H1 (cell line): ENCODE results near the gene SAMD4A. TPM values are rescaled to one million over a fixed set of nuclear protein-coding genes. Genes with fewer than 3 reads are reported as not detected.

Experiments used
- CTCF ChIA-PET: fragments of 300-600 bp; sonication (Branson Sonifier 250); formaldehyde crosslinking; loops from one replicate; lab custom pipeline; 2021; ENCODE audit not compliant: partially characterized antibody; lab: Charles Lee
- POLR2A ChIA-PET: fragments of 300-600 bp; sonication (Branson Sonifier 250); formaldehyde crosslinking; loops from one replicate; lab custom pipeline; 2021; ENCODE audit warnings: inconsistent platforms; ENCODE audit not compliant: partially characterized antibody; lab: Charles Lee
- DNase-seq, 2 experiments: peaks; one replicate each; pipeline versions ENCODE4 v3.0.0 to v3.0.0-alpha.2; 2010 to 2022; ENCODE audit warnings: low spot score in 2 of 2, low read depth in 1 of 2, mixed read lengths in 1 of 2
- FAIRE-seq: peaks from 2 replicates; lab custom pipeline; 2011; peaks lifted over from hg19 to GRCh38; lab: Jason Lieb, UNC
- H2AFZ ChIP-seq: 2 replicates; pipeline ENCODE4 v1.8.1; 2012; ENCODE audit warnings: low read length, inconsistent platforms
- H2AK5ac ChIP-seq: 2 replicates; pipeline ENCODE4 v1.6.1; 2013; ENCODE audit warnings: low read depth, low read length
- H2BK120ac ChIP-seq: replicated peaks from 2 replicates; pipeline ENCODE3; 2013; ENCODE audit warnings: low read depth, low read length, inconsistent platforms
- H2BK12ac ChIP-seq: 2 replicates; pipeline ENCODE4 v1.6.1; 2013; ENCODE audit warnings: low read depth, low read length
- H2BK15ac ChIP-seq: 2 replicates; pipeline ENCODE4 v1.6.1; 2013; ENCODE audit warnings: low read length
- H2BK20ac ChIP-seq: 2 replicates; pipeline ENCODE4 v1.6.1; 2013; ENCODE audit warnings: low read length
- H2BK5ac ChIP-seq: 2 replicates; pipeline ENCODE4 v1.6.1; 2013; ENCODE audit warnings: low read depth, low read length
- H3K14ac ChIP-seq: 2 replicates; pipeline ENCODE4 v1.6.1; 2013; ENCODE audit warnings: inconsistent platforms; ENCODE audit not compliant: insufficient read length
- H3K18ac ChIP-seq: 2 replicates; pipeline ENCODE4 v1.6.1; 2013; ENCODE audit warnings: low read length; ENCODE audit errors: extremely low read depth
- H3K23ac ChIP-seq: 2 replicates; pipeline ENCODE4 v1.6.1; 2013; ENCODE audit warnings: inconsistent platforms; ENCODE audit not compliant: insufficient read length
- H3K23me2 ChIP-seq: 2 replicates; pipeline ENCODE4 v1.6.1; 2013; ENCODE audit warnings: low read depth, low read length
- H3K27ac ChIP-seq: 2 replicates; pipeline ENCODE4 v1.6.1; 2011; ENCODE audit warnings: low read depth, low read length, inconsistent platforms
- H3K27me3 ChIP-seq, 4 experiments: replicated peaks in 1 of 4; 1 replicate in 1 of 4; 2 replicates in 3 of 4; pipeline versions ENCODE4 v1.6.1 to v1.8.1; 2011 to 2013; ENCODE audit warnings: low read length in 3 of 4, mild to moderate bottlenecking in 3 of 4, inconsistent platforms in 2 of 4, mixed read lengths in 2 of 4, moderate library complexity in 1 of 4; ENCODE audit not compliant: control insufficient read depth in 3 of 4, insufficient read depth in 3 of 4; ENCODE audit errors: extremely low read depth in 1 of 4
- H3K36me3 ChIP-seq, 4 experiments: 2 replicates each; pipeline versions ENCODE4 v1.6.1 to v1.8.1; 2011 to 2013; ENCODE audit warnings: mild to moderate bottlenecking in 4 of 4, low read length in 3 of 4, moderate library complexity in 2 of 4, control low read depth in 1 of 4, inconsistent platforms in 1 of 4; ENCODE audit not compliant: insufficient read depth in 4 of 4, control insufficient read depth in 2 of 4
- H3K4ac ChIP-seq: replicated peaks from 2 replicates; pipeline ENCODE3; 2013; ENCODE audit warnings: low read length, low read depth, mixed read lengths, inconsistent platforms; ENCODE audit not compliant: insufficient read length
- H3K4me1 ChIP-seq, 4 experiments: replicated peaks in 1 of 4; 1 replicate in 1 of 4; 2 replicates in 3 of 4; pipeline versions ENCODE4 v1.6.1 to v1.8.1; 2011 to 2013; ENCODE audit warnings: low read length in 3 of 4, inconsistent platforms in 2 of 4, mixed read lengths in 1 of 4; ENCODE audit not compliant: insufficient read depth in 4 of 4, control insufficient read depth in 3 of 4
- H3K4me2 ChIP-seq, 2 experiments: 2 replicates each; pipeline versions ENCODE4 v1.6.1 to v1.8.1; 2011 to 2013; ENCODE audit warnings: low read depth in 2 of 2, low read length in 2 of 2, control low read depth in 1 of 2, inconsistent platforms in 1 of 2, mild to moderate bottlenecking in 1 of 2; ENCODE audit not compliant: insufficient read depth in 1 of 2
- H3K4me3 ChIP-seq, 4 experiments: fragments of 200-600, 300-600 bp in 1 of 4; sonication (generic), shearing (Covaris generic), sonication (Bioruptor Twin) in 1 of 4; 2 replicates each; pipeline versions ENCODE4 v1.5.1 to v1.8.1; 2011 to 2016; ENCODE audit warnings: low read length in 4 of 4, low read depth in 3 of 4, control low read depth in 2 of 4, inconsistent platforms in 2 of 4, mild to moderate bottlenecking in 2 of 4, mixed read lengths in 1 of 4, moderate library complexity in 1 of 4; ENCODE audit not compliant: insufficient read depth in 2 of 4; ENCODE audit errors: extremely low read depth in 1 of 4
- H3K56ac ChIP-seq: replicated peaks from 2 replicates; pipeline ENCODE3; 2013; ENCODE audit warnings: low read depth, mild to moderate bottlenecking, mixed read lengths, low read length, inconsistent platforms; ENCODE audit not compliant: insufficient read length
- H3K79me1 ChIP-seq: 2 replicates; pipeline ENCODE4 v1.6.1; 2013; ENCODE audit warnings: low read depth, low read length, control low read depth
- H3K79me2 ChIP-seq, 2 experiments: 2 replicates each; pipeline versions ENCODE4 v1.6.1 to v1.8.1; 2012 to 2013; ENCODE audit warnings: low read length in 2 of 2, mild to moderate bottlenecking in 2 of 2, inconsistent platforms in 1 of 2; ENCODE audit not compliant: insufficient read depth in 2 of 2, control insufficient read depth in 1 of 2
- H3K9ac ChIP-seq, 4 experiments: replicated peaks in 1 of 4; 1 replicate in 1 of 4; 2 replicates in 3 of 4; pipeline versions ENCODE4 v1.6.1 to v1.8.1; 2011 to 2013; ENCODE audit warnings: low read depth in 3 of 4, low read length in 3 of 4, control low read depth in 2 of 4, mild to moderate bottlenecking in 2 of 4, moderate library complexity in 2 of 4, inconsistent platforms in 1 of 4; ENCODE audit errors: extremely low read depth in 1 of 4
- H3K9me3 ChIP-seq, 2 experiments: 2 replicates each; pipeline versions ENCODE4 v1.6.1 to v1.8.1; 2012 to 2013; ENCODE audit warnings: mild to moderate bottlenecking in 2 of 2, moderate library complexity in 2 of 2, control low read depth in 1 of 2, inconsistent platforms in 1 of 2, low read depth in 1 of 2, low read length in 1 of 2, mixed read lengths in 1 of 2; ENCODE audit not compliant: insufficient read depth in 2 of 2
- H4K20me1 ChIP-seq, 2 experiments: replicated peaks in 1 of 2; 2 replicates each; pipeline versions ENCODE3 to v1.8.1; 2011 to 2013; ENCODE audit warnings: inconsistent platforms in 2 of 2, low read length in 2 of 2, mild to moderate bottlenecking in 1 of 2; ENCODE audit not compliant: insufficient read depth in 2 of 2, control insufficient read depth in 1 of 2
- H4K5ac ChIP-seq: 2 replicates; pipeline ENCODE4 v1.6.1; 2013; ENCODE audit warnings: low read length, low read depth, mixed read lengths, inconsistent platforms; ENCODE audit not compliant: insufficient read length
- H4K8ac ChIP-seq: 2 replicates; pipeline ENCODE4 v1.8.0; 2013; ENCODE audit warnings: mild to moderate bottlenecking, moderate library complexity, low read length, inconsistent platforms; ENCODE audit not compliant: insufficient read depth; ENCODE audit errors: extremely low read depth
- H4K91ac ChIP-seq: replicated peaks from 2 replicates; pipeline ENCODE3; 2013; ENCODE audit warnings: low read length, mixed read lengths, inconsistent platforms; ENCODE audit not compliant: insufficient read length
- BRCA1 ChIP-seq: IDR thresholded peaks from 2 replicates; pipeline ENCODE4 v1.6.1; 2012; ENCODE audit warnings: low read depth, low read length, improper control_type of control experiment
- EGR1 ChIP-seq: IDR thresholded peaks from 2 replicates; pipeline ENCODE4 v1.6.1; 2011; ENCODE audit warnings: low read depth, low read length, borderline replicate concordance
- FOSL1 ChIP-seq: IDR thresholded peaks from 2 replicates; pipeline ENCODE4 v1.6.1; 2011; ENCODE audit warnings: mild to moderate bottlenecking, low read depth, low read length, moderate library complexity; ENCODE audit not compliant: insufficient read depth
- HDAC2 ChIP-seq, 2 experiments: fragments of 300-600 bp in 1 of 2; sonication (generic) in 1 of 2; IDR thresholded peaks; 2 replicates each; pipeline ENCODE4 v1.6.1; 2011 to 2012; ENCODE audit warnings: low read depth in 2 of 2, low read length in 2 of 2, mild to moderate bottlenecking in 2 of 2, moderate library complexity in 2 of 2, borderline replicate concordance in 1 of 2, inconsistent platforms in 1 of 2
- MAFK ChIP-seq: IDR thresholded peaks from 2 replicates; pipeline ENCODE4 v1.6.1; 2012; ENCODE audit warnings: low read depth, mild to moderate bottlenecking, improper control_type of control experiment, low read length
- NANOG ChIP-seq: IDR thresholded peaks from 2 replicates; pipeline ENCODE4 v1.6.1; 2011; ENCODE audit warnings: low read length, low read depth, mild to moderate bottlenecking, inconsistent platforms; ENCODE audit not compliant: insufficient read depth, poor library complexity, severe bottlenecking
- POLR2AphosphoS5 ChIP-seq: IDR thresholded peaks from 2 replicates; pipeline ENCODE4 v1.6.1; 2011; ENCODE audit warnings: low read depth, low read length
- RAD21 ChIP-seq, 2 experiments: IDR thresholded peaks in 1 of 2; conservative IDR thresholded peaks in 1 of 2; 2 replicates each; pipeline ENCODE4 v1.6.1; 2011; ENCODE audit warnings: low read depth in 2 of 2, low read length in 2 of 2, improper control_type of control experiment in 1 of 2, inconsistent platforms in 1 of 2, mild to moderate bottlenecking in 1 of 2, moderate library complexity in 1 of 2
- RNF2 ChIP-seq: fragments of 200-900, 300-1000 bp; sonication (generic); IDR thresholded peaks from 2 replicates; pipeline ENCODE4 v1.7.1; 2016; ENCODE audit warnings: borderline replicate concordance, low read depth, mild to moderate bottlenecking, antibody characterized with exemption, low read length; ENCODE audit not compliant: poor library complexity, severe bottlenecking; ENCODE audit errors: missing control alignments
- SIX5 ChIP-seq: IDR thresholded peaks from 2 replicates; pipeline ENCODE4 v1.6.1; 2011; ENCODE audit warnings: mild to moderate bottlenecking, low read depth, low read length
- TBP ChIP-seq: IDR thresholded peaks from 2 replicates; pipeline ENCODE4 v1.6.1; 2011; ENCODE audit warnings: low read depth, low read length, improper control_type of control experiment
- TEAD4 ChIP-seq: IDR thresholded peaks from 2 replicates; pipeline ENCODE4 v1.6.1; 2012; ENCODE audit warnings: low read depth, low read length, inconsistent platforms, mixed read lengths
- WGBS, 2 experiments: shearing (Covaris generic) in 1 of 2; methylation state at CpG; one replicate each; pipeline versions ENCODE4 v1.1.6 to v1.1.7; 2013 to 2015; ENCODE audit warnings: low lambda C conversion rate in 2 of 2, mixed read lengths in 2 of 2, inconsistent platforms in 1 of 2, low coverage in 1 of 2, missing lambda C conversion rate in 1 of 2; ENCODE audit not compliant: insufficient replicate concordance in 2 of 2, insufficient coverage in 1 of 2, insufficient read length in 1 of 2; ENCODE audit errors: extremely low coverage in 1 of 2, missing lambda C conversion rate in 1 of 2; 5-methylcytosine and 5-hydroxymethylcytosine counted together
- polyA plus RNA-seq, 7 experiments: library from polyadenylated mRNA; depleted of rRNA in 3 of 7; stranded (reverse) in 5 of 7; unstranded in 2 of 7; fragments of >200 nt in 5 of 7; fragments of 200-250 nt in 2 of 7; gene quantifications; 1 replicate in 5 of 7; 2 replicates in 1 of 7; 4 replicates in 1 of 7; pipeline versions ENCODE4 v1.2.1 to v1.2.3, GENCODE V29; 2011 to 2013; ENCODE audit warnings: missing spikeins in 2 of 7, mixed read lengths in 2 of 7
- total RNA-seq: library from RNA; stranded (reverse); fragmentation: NEBNext Ultra II Directional; extraction: Animal tissue kit (Norgen Biotek cat#: 25700); gene quantifications from 2 replicates; pipeline ENCODE4 v1.2.1, GENCODE V29; 2021

The SAMD4A gene
- total and polyA plus RNA-seq, 2 of the 8 experiments (the other 6 are each of a cell fraction or from before 2014, with no cell fraction given): 2.4 to 12.3 TPM

DNA sequence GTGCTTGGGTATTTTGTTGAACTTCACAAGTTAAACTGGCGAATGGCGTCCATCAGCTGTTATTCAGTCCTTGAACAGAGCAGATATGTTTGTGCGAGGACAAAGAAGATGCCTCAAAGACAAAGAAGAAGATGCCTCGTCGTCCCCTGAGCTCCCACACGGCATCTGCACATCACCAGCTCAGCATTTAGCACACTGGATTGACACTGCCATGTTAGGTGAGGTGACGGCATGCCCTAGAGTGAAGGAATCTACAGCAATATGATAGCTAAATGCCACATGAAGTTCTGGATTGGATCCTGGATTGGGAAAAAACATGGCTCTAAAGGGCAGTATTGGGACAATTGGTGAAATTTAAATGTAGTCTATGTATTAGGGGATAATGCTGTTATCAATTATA, 15.4 kb downstream of the SAMD4A start:
- Histone ChIP-seq H2BK20ac (no peak overlapping the region), H4K91ac (no peak overlapping the region), H3K23ac (no peak overlapping the region), H2BK12ac (no peak overlapping the region), H3K14ac (no peak overlapping the region), H3K56ac (no peak overlapping the region), H2BK5ac (no peak overlapping the region), H2BK120ac (no peak overlapping the region), H3K23me2 (no peaks in the 10 kb centered on the region), H3K27me3 (no peaks in the 10 kb centered on the region), H3K4me1 (no peaks in the 10 kb centered on the region), H3K9me3 (no peaks in the 10 kb centered on the region), H3K4me3 (no peak overlapping the region), H3K79me1 (no peaks in the 10 kb centered on the region; the same call in 1 of the 2 replicates), H3K79me2 (peaks cover 0 to 8% of the 10 kb centered on the region in 2 experiments; a peak in 2 of 4 replicates), H4K8ac (no peak overlapping the region), H3K4me2 (no peak overlapping the region), H3K27ac (no peak overlapping the region), H2AK5ac (no peak overlapping the region), H2BK15ac (no peak overlapping the region), H3K4ac (no peak overlapping the region), H3K36me3 (no peaks in the 10 kb centered on the region), H4K5ac (no peak overlapping the region), H3K18ac (no peak overlapping the region), H3K9ac (no peak overlapping the region), H4K20me1 (no peaks in the 10 kb centered on the region), H2AFZ (no peak overlapping the region)
- CTCF ChIA-PET: interaction anchor here (0.8 to 3.7 kb wide), 11 partner anchors 9 to 192 kb away, joined by 3 to 23 read pairs (median 3); no protein-coding TSS in a partner anchor
- FAIRE-seq (no peak), DNase-seq (no peak)
- 91% methylated on average over 7 of the region's 7 CpGs; no CpG with 5 or more reads in 1 of the 2 experiments for WGBS, 2 experiments
- POLR2A ChIA-PET: interaction anchor here (0.6 to 1.5 kb wide), 4 partner anchors 8 to 272 kb away, joined by 3 to 4 read pairs (median 3); no protein-coding TSS in a partner anchor
- TF ChIP-seq MAFK: no peak
- TF ChIP-seq RNF2: no peak
- no peak for TF ChIP-seq BRCA1
- TF ChIP-seq SIX5: no peak
- no peak for TF ChIP-seq TBP
- no peak for TF ChIP-seq TEAD4
- no peak for TF ChIP-seq NANOG
- TF ChIP-seq POLR2AphosphoS5: no peak
- TF ChIP-seq HDAC2 (IDR thresholded peaks at IDR 0.05; ENCODE audit: borderline replicate concordance in 1 of 2, low read depth in 2 of 2, low read length in 2 of 2): no peak
- TF ChIP-seq RAD21 (IDR thresholded peaks at IDR 0.05 in 1 of 2, conservative IDR thresholded peaks at IDR 0.05 in 1 of 2; ENCODE audit: low read depth in 2 of 2, low read length in 2 of 2): no peak
- no peak for TF ChIP-seq FOSL1
- TF ChIP-seq EGR1: no peak
